Activated naive CD8-positive, alpha-beta T cell treated with anti-CD3 and anti-CD28 coated beads, Interleukin-2, amount 10 ng/mL, durations not matched to agents 7 days and 5 days (primary cell): ENCODE results near the gene ATP6V1D. TPM values are rescaled to one million over a fixed set of nuclear protein-coding genes. Genes with fewer than 3 reads are reported as not detected.
"Not testable (repeated sequence)": the region's sequence is repeated elsewhere in the genome, so short reads cannot be mapped to it uniquely, and the experiment has no call there.

ENCODE experiments used
- ATAC-seq: fragments of 150-1000 bp; cut with Tn5 transposase; one replicate; pipeline ENCODE4 v1.10.0; 2021; ENCODE audit warnings: low read depth, moderate library complexity
- POLR2A ChIA-PET: fragments of 350-600 bp; sonication (Branson Sonifier 250); formaldehyde crosslinking; loops from one replicate; lab custom pipeline; 2021; ENCODE audit warnings: antibody characterized with exemption; lab: Charles Lee
- DNase-seq: peaks from one replicate; pipeline ENCODE4 v3.0.0; 2021
- H3K27ac Mint-ChIP-seq: one replicate; pipeline ENCODE4 v1.8.0; 2022; ENCODE audit warnings: mild to moderate bottlenecking, mixed read lengths
- H3K27me3 Mint-ChIP-seq: one replicate; pipeline ENCODE4 v1.8.0; 2022; ENCODE audit warnings: mild to moderate bottlenecking, moderate library complexity, mixed read lengths
- H3K36me3 Mint-ChIP-seq: one replicate; pipeline ENCODE4 v1.8.0; 2021; ENCODE audit warnings: mild to moderate bottlenecking, mixed read lengths
- H3K4me1 Mint-ChIP-seq: one replicate; pipeline ENCODE4 v1.8.0; 2021; ENCODE audit warnings: mixed read lengths
- H3K4me3 Mint-ChIP-seq: one replicate; pipeline ENCODE4 v1.8.0; 2022; ENCODE audit warnings: mild to moderate bottlenecking, moderate library complexity, mixed read lengths
- H3K9me3 Mint-ChIP-seq: one replicate; pipeline ENCODE4 v1.8.0; 2021; ENCODE audit warnings: mixed read lengths
- total RNA-seq, 2 experiments: library from RNA; stranded (reverse); gene quantifications; one replicate each; pipeline ENCODE4 v1.2.3, GENCODE V29; 2021

Gene ATP6V1D
- 10 to 100 TPM; 38.7 to 41.9 TPM for total RNA-seq

DNA sequence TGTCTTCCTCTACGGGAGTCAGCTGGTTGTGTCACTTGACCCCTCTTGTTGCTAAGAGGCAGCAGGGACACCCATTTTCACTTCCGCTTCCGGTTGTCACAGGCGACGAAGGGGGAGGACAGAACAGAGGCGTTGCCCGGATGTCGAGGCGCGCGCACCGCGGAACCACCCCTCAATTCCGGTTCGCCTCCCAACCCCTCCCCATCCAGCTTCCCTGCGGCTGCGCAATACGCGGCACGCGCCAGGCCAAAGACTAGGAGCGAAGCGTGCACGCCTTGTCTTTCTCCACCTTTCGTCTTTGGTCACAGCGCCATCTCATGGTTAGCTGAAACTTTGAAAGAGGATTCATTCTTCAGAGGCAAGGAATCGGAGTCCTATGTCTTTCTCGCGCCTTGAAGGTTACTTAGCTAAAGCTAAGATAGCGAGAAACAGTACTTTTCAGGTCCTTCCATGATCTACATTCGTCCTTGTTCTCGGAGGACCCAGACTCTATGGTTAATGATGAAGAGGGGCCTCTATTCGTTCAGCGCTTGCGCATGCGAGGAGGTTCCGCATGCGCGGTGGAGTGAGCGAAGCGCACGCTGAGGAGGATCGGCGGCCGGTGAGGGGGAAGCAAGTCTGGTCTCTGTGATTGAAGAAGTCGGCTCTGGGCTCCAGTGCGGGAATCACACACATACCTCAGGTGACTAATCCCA, at the start of gene ATP6V1D, which contains the start of gene EIF2S1:
Gene ATP6V1D (minus strand): TSS at position 30 of the 695 bp plus-strand sequence. CDS start 106 bp downstream, outside the sequence.
Gene EIF2S1 (plus strand): TSS at position 554 of the 695 bp plus-strand sequence. CDS start 4,440 bp downstream, outside the sequence.
- DNase-seq: peak; percentile 98
- peak within 1 kb of the TSS; percentile 96 for H3K27ac Mint-ChIP-seq
- peak within 1 kb of the TSS; percentile 98 for H3K4me3 Mint-ChIP-seq
- H3K4me1 Mint-ChIP-seq: peaks cover 43% of the 10 kb centered on the region
- no peaks in the 10 kb centered on the region for H3K36me3 Mint-ChIP-seq
- no peaks in the 10 kb centered on the region for H3K27me3 Mint-ChIP-seq
- H3K9me3 Mint-ChIP-seq: no peaks in the 10 kb centered on the region
- POLR2A ChIA-PET: interaction anchor here (1.0 to 1.2 kb wide), 4 partner anchors 41 to 335 kb away, joined by 3 to 10 read pairs (median 3); partner anchors contain the start of gene RDH11
- ATAC-seq: peak; percentile 93

DNA sequence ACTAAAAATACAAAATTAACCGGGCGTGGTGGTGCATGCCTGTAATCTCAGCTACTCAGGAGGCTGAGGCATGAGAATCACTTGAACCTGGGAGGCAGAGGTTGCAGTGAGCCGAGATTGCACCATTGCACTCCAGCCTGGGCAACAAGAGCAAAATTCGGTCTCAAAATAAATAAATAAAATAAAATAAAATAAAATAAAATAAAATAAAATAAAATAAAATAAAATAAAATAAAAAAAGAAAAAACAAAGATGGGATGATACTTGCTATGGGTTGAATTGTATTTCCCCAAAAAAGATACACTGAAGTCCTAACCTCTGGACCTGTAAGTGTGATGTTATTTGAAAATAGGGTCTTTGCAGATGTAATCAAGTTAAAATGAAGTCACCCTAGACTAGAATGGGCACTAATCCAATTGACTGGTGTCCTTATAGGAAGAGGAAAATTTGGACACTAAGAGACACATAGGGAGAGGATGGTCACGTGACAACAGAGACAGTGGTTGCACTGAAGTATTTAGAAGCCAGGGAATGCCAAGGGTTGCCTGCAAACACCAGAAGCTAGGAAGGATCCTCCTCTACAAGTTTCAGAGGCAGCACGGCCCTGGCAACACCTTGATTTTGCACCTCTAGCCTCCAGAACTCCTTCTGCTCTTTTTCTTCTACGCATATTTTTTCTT, 48.7 kb upstream of the ATP6V1D start:
- DNase-seq, H3K4me3 Mint-ChIP-seq, POLR2A ChIA-PET, H3K4me1 Mint-ChIP-seq, ATAC-seq, H3K27me3 Mint-ChIP-seq, H3K36me3 Mint-ChIP-seq, H3K9me3 Mint-ChIP-seq, H3K27ac Mint-ChIP-seq: not testable (repeated sequence)

GRCh38 chr14:67405771-67406170, 46.2 kb upstream of the ATP6V1D start:
- Mint-ChIP-seq H3K27ac (no peak overlapping the region), H3K36me3 (no peaks in the 10 kb centered on the region), H3K9me3 (no peaks in the 10 kb centered on the region), H3K27me3 (peaks cover 3% of the 10 kb centered on the region), H3K4me1 (no peaks in the 10 kb centered on the region), H3K4me3 (no peak overlapping the region)
- POLR2A ChIA-PET: no interaction called here
- DNase-seq: no peak
- no peak for ATAC-seq

GRCh38 chr14:67400434-67400833, 40.8 kb upstream of the ATP6V1D start:
- Mint-ChIP-seq H3K27ac (no peak overlapping the region), H3K36me3 (no peaks in the 10 kb centered on the region), H3K27me3 (peaks cover 8% of the 10 kb centered on the region), H3K4me3 (no peak overlapping the region), H3K4me1 (no peaks in the 10 kb centered on the region), H3K9me3 (no peaks in the 10 kb centered on the region)
- ATAC-seq (no peak), DNase-seq (no peak)
- POLR2A ChIA-PET: no interaction called here

DNA sequence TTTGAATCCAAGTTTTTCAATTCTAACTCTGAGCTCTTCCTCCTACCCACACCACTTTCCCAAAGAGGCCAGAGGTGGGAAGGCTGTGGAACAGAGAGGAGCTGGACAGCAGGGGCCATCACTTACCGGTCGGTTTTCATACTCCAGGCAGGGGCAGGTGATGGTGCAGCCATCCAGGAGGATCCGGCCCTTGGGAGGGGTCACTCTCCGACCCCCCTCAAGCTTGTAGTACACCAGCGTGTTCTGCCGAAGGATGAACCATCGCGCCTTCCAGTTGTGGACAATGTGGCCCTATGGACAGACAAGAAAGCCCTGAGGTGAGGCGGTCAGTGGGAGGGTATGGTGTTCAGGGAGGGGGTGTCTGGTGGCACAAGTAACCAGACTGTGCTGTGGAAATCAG, 37.9 kb upstream of the ATP6V1D start:
- Mint-ChIP-seq H3K27ac (no peak overlapping the region), H3K9me3 (no peaks in the 10 kb centered on the region), H3K4me3 (no peak overlapping the region), H3K27me3 (peaks cover 4% of the 10 kb centered on the region), H3K4me1 (no peaks in the 10 kb centered on the region), H3K36me3 (no peaks in the 10 kb centered on the region)
- POLR2A ChIA-PET: no interaction called here
- no peak for DNase-seq
- no peak for ATAC-seq

- Mint-ChIP-seq H3K9me3 (no peaks in the 10 kb centered on the region), H3K4me1 (peaks cover 2% of the 10 kb centered on the region), H3K4me3 (no peak overlapping the region), H3K36me3 (no peaks in the 10 kb centered on the region), H3K27me3 (peaks cover 4% of the 10 kb centered on the region), H3K27ac (no peak overlapping the region)
- ATAC-seq (no peak), DNase-seq (no peak)
- POLR2A ChIA-PET: no interaction called here
Observed at GRCh38 chr14:67396381-67396970, 36.9 kb upstream of the ATP6V1D start.

DNA sequence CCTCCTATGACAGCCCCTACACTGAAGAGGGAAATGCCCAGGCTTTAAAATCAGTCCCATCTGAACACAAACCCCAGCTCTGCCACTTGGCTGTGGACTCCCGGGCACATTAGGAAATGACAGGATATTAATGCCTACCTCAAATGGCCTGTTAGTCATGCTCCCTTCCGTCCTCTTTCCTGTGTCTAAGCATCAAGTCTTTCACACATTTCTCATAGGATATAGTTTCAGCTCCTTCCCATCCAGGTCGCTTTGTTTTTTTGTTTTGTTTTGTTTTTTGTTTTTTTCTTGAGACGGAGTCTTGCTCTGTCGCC, 36.2 kb upstream of the ATP6V1D start:
- peaks cover 4% of the 10 kb centered on the region for H3K27me3 Mint-ChIP-seq
- no peak overlapping the region for H3K27ac Mint-ChIP-seq
- POLR2A ChIA-PET: no interaction called here
- H3K4me1 Mint-ChIP-seq: peaks cover 4% of the 10 kb centered on the region
- no peaks in the 10 kb centered on the region for H3K9me3 Mint-ChIP-seq
- DNase-seq (no peak), ATAC-seq (no peak)
- H3K4me3 Mint-ChIP-seq: no peak overlapping the region
- no peaks in the 10 kb centered on the region for H3K36me3 Mint-ChIP-seq

GRCh38 chr14:67395086-67395875, 35.7 kb upstream of the ATP6V1D start:
- H3K9me3 Mint-ChIP-seq: no peaks in the 10 kb centered on the region
- peaks cover under 1% of the 10 kb centered on the region for H3K27me3 Mint-ChIP-seq
- no peak overlapping the region for H3K27ac Mint-ChIP-seq
- H3K4me3 Mint-ChIP-seq: no peak overlapping the region
- H3K4me1 Mint-ChIP-seq: peaks cover 4% of the 10 kb centered on the region
- ATAC-seq (no peak), DNase-seq (no peak)
- POLR2A ChIA-PET: no interaction called here
- H3K36me3 Mint-ChIP-seq: no peaks in the 10 kb centered on the region

- DNase-seq (no peak), ATAC-seq (no peak)
- Mint-ChIP-seq H3K36me3 (no peaks in the 10 kb centered on the region), H3K4me3 (no peak overlapping the region), H3K27ac (no peak overlapping the region), H3K4me1 (peaks cover 4% of the 10 kb centered on the region), H3K9me3 (no peaks in the 10 kb centered on the region), H3K27me3 (no peaks in the 10 kb centered on the region)
- POLR2A ChIA-PET: no interaction called here
Observed at GRCh38 chr14:67393689-67394088, 34.1 kb upstream of the ATP6V1D start.

GRCh38 chr14:67392800-67393199, 33.2 kb upstream of the ATP6V1D start:
- POLR2A ChIA-PET: no interaction called here
- Mint-ChIP-seq H3K36me3 (peaks cover 2% of the 10 kb centered on the region), H3K4me3 (no peak overlapping the region), H3K27ac (no peak overlapping the region), H3K27me3 (no peaks in the 10 kb centered on the region), H3K4me1 (peaks cover 4% of the 10 kb centered on the region), H3K9me3 (no peaks in the 10 kb centered on the region)
- ATAC-seq (no peak), DNase-seq (no peak)

DNA sequence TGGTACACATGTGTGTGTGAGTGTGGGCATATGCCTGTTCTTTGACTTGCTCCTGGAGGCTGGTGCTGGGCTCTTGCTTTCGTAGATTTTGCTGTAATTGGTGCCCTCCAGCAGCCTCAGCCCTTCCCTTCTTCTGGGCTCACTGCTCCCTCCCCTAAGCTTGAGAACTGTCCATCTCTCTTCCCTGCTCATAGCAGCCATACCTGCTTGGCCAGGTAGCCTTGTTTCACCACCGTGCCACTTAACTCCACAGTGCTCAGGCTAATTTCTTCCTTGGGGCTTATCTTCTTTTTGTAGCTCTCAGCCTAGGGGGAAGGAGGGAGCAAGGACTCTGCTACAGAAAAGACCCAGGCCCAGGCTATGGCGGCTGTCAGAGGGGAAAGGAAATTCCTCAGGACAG, 32.5 kb upstream of the ATP6V1D start:
- no peak overlapping the region for H3K4me3 Mint-ChIP-seq
- peaks cover 5% of the 10 kb centered on the region for H3K36me3 Mint-ChIP-seq
- no peak overlapping the region for H3K27ac Mint-ChIP-seq
- ATAC-seq (no peak), DNase-seq (no peak)
- H3K9me3 Mint-ChIP-seq: no peaks in the 10 kb centered on the region
- H3K4me1 Mint-ChIP-seq: peaks cover 4% of the 10 kb centered on the region
- H3K27me3 Mint-ChIP-seq: no peaks in the 10 kb centered on the region
- POLR2A ChIA-PET: no interaction called here

DNA sequence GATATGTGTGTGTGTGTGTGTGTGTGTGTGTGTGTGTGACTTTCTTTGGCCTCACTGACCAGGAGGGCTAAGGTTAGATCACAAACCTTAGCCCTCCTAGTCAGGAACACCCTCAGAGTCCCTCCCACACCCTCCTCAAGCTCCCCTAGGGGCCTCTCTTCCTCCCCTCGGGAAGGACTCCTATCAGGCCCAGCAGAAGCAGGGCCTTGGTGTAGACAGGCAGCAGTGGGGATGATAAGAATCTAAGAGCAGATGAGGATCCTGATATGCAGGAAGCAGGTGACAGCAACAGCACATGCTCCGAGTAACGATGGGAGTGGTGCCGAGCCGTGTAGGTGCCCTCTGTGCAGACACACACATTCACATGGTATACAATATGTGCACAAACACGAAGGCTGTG, 31.7 kb upstream of the ATP6V1D start:
- DNase-seq (no peak), ATAC-seq (peak; percentile 26)
- H3K9me3 Mint-ChIP-seq: no peaks in the 10 kb centered on the region
- peaks cover 7% of the 10 kb centered on the region for H3K36me3 Mint-ChIP-seq
- H3K27me3 Mint-ChIP-seq: no peaks in the 10 kb centered on the region
- peaks cover 4% of the 10 kb centered on the region for H3K4me1 Mint-ChIP-seq
- H3K4me3 Mint-ChIP-seq: no peak overlapping the region
- H3K27ac Mint-ChIP-seq: no peak overlapping the region
- POLR2A ChIA-PET: no interaction called here

- Mint-ChIP-seq H3K9me3 (no peaks in the 10 kb centered on the region), H3K4me1 (peaks cover 4% of the 10 kb centered on the region), H3K4me3 (no peak overlapping the region), H3K27me3 (no peaks in the 10 kb centered on the region), H3K27ac (no peak overlapping the region), H3K36me3 (peaks cover 12% of the 10 kb centered on the region)
- DNase-seq (no peak), ATAC-seq (no peak)
- POLR2A ChIA-PET: no interaction called here
Observed at GRCh38 chr14:67389811-67390534, 30.4 kb upstream of the ATP6V1D start.
